Upper lobe of right lung (tissue), 1 donor: ENCODE results near the gene GSK3B. TPM values are rescaled to one million over a fixed set of nuclear protein-coding genes. Genes with fewer than 3 reads are reported as not detected.
"Not testable (repeated sequence)": the region's sequence is repeated elsewhere in the genome, so short reads cannot be mapped to it uniquely, and the experiment has no call there.

ENCODE experiments used
- ATAC-seq: fragments of 200-7000 bp; cut with Tn5 transposase; one replicate; pipeline ENCODE4 v1.9.1; 2020; ENCODE audit warnings: mild to moderate bottlenecking, moderate library complexity
- DNase-seq: peaks from one replicate; pipeline ENCODE4 v3.0.0-alpha.2; 2020
- H3K27ac ChIP-seq: fragments of 200-600 bp; one replicate; pipeline ENCODE4 v1.8.0; 2022
- H3K27me3 ChIP-seq: fragments of 200-600 bp; one replicate; pipeline ENCODE4 v1.8.0; 2022; ENCODE audit warnings: mild to moderate bottlenecking
- H3K36me3 ChIP-seq: fragments of 200-600 bp; one replicate; pipeline ENCODE4 v1.8.0; 2022
- H3K4me1 ChIP-seq: fragments of 200-600 bp; one replicate; pipeline ENCODE4 v1.8.0; 2022
- H3K4me3 ChIP-seq: fragments of 200-600 bp; one replicate; pipeline ENCODE4 v1.8.0; 2022; ENCODE audit warnings: mild to moderate bottlenecking
- H3K9me3 ChIP-seq: fragments of 200-600 bp; one replicate; pipeline ENCODE4 v1.8.0; 2022
- intact Hi-C: fragments of 100-400 bp; cut with DNase I; formaldehyde crosslinking; loops from one replicate; pipeline ENCODE4 v1.11.0; 2022
- total RNA-seq: library from RNA; stranded (reverse); fragmentation: NEBNext Ultra II Directional; extraction: Animal tissue kit (Norgen Biotek cat#: 25700); gene quantifications from one replicate; pipeline ENCODE4 v1.2.1, GENCODE V29; 2021
- TF ChIP-seq, protein P1 (sequence below): fragments of 200-600 bp; IDR thresholded peaks from one replicate; pipeline ENCODE4 v1.8.0; 2022; ENCODE audit warnings: antibody characterized with exemption
- donor health status: DM: no; HTN: yes; CAD: no; lungs with severe emphysema.

Gene GSK3B
- total RNA-seq, 1 donor from 2014 or later: 55.2 TPM

GRCh38 chr3:120052677-120053076 is 41.6 kb downstream of the GSK3B start:
- Histone ChIP-seq H3K4me1 (peaks cover 29% of the 10 kb centered on the region), H3K9me3 (no peaks in the 10 kb centered on the region), H3K36me3 (no peaks in the 10 kb centered on the region), H3K27ac (no peak overlapping the region), H3K27me3 (no peaks in the 10 kb centered on the region), H3K4me3 (no peak overlapping the region)
- ATAC-seq (no peak), DNase-seq (no peak)
- TF ChIP-seq, protein P1, sequence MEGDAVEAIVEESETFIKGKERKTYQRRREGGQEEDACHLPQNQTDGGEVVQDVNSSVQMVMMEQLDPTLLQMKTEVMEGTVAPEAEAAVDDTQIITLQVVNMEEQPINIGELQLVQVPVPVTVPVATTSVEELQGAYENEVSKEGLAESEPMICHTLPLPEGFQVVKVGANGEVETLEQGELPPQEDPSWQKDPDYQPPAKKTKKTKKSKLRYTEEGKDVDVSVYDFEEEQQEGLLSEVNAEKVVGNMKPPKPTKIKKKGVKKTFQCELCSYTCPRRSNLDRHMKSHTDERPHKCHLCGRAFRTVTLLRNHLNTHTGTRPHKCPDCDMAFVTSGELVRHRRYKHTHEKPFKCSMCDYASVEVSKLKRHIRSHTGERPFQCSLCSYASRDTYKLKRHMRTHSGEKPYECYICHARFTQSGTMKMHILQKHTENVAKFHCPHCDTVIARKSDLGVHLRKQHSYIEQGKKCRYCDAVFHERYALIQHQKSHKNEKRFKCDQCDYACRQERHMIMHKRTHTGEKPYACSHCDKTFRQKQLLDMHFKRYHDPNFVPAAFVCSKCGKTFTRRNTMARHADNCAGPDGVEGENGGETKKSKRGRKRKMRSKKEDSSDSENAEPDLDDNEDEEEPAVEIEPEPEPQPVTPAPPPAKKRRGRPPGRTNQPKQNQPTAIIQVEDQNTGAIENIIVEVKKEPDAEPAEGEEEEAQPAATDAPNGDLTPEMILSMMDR: no peak
- intact Hi-C loops: no loop called here

- intact Hi-C loops: no loop called here
- Histone ChIP-seq H3K9me3 (no peaks in the 10 kb centered on the region), H3K27ac (no peak overlapping the region), H3K4me3 (no peak overlapping the region), H3K4me1 (peaks cover 29% of the 10 kb centered on the region), H3K36me3 (no peaks in the 10 kb centered on the region), H3K27me3 (no peaks in the 10 kb centered on the region)
- DNase-seq: no peak
- no peak for ATAC-seq
- TF ChIP-seq, protein P1: no peak
Measured at GRCh38 chr3:120052225-120052624, 42.0 kb downstream of the GSK3B start.

GRCh38 chr3:120051570-120051969 is 42.7 kb downstream of the GSK3B start:
- H3K27ac ChIP-seq, DNase-seq, H3K36me3 ChIP-seq, intact Hi-C loops, H3K4me3 ChIP-seq, H3K27me3 ChIP-seq, H3K9me3 ChIP-seq, ATAC-seq: not testable (repeated sequence)
- peaks cover 29% of the 10 kb centered on the region for H3K4me1 ChIP-seq

GRCh38 chr3:120049881-120050539 is 44.2 kb downstream of the GSK3B start:
- DNase-seq: no peak
- Histone ChIP-seq H3K27ac (no peak overlapping the region), H3K36me3 (no peaks in the 10 kb centered on the region), H3K9me3 (peaks cover 14% of the 10 kb centered on the region), H3K4me3 (no peak overlapping the region), H3K4me1 (peaks cover 29% of the 10 kb centered on the region), H3K27me3 (no peaks in the 10 kb centered on the region)
- ATAC-seq: no peak
- TF ChIP-seq, protein P1: no peak
- intact Hi-C loops: no loop called here

DNA sequence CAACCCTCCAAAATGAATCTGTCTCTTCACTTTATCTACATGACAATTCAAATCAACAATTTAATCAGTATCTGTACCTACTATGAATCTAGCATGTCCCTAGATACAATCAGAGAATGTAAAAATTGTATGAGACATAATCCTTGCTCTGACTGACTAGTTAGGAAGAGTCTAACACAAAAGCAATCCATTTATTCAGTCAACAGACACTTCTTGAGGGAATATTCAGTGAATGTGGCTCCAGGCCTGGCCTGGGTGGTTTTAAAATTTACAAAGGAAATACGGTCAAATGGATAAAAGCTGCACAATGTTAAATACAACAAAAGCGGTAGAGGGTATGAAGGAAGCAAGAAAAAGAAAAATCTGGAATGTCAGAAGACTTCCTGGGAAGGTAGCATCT is 45.2 kb downstream of the GSK3B start:
- H3K9me3 ChIP-seq: peaks cover 19% of the 10 kb centered on the region

DNA sequence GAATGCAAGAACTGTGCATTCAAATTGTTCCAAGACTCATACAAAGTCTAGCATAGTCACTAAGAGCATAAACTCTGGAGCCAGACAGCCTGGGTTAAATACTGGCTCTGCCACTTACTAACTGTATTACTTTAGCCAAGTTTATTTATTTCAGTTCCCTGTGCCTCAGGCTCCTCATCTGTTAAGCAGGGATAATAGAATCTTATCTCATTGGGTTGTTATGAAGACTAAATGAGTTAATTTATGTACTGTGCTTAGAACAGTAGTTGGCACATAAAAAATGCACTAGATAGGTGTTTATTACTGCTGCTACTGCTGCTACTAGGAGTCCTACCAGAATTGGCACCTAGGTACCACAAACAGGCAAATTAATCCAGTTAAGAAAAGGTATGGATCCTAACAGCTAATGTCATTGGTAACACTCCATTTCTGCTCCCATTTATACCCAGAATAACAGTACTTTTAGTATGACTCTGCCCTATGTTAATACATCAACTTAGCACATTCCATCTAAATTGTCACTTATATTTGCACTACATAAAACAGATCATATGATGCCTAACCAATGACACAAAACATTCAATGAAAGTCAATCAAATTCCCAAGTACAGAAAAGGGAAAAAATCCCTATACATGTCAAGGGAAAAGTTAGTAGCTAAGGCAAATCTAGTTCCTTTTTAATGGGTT is 45.7 kb downstream of the GSK3B start:
- TF ChIP-seq, protein P1: no peak
- H3K9me3 ChIP-seq: peaks cover 19% of the 10 kb centered on the region
- no peak for DNase-seq
- H3K36me3 ChIP-seq: no peaks in the 10 kb centered on the region
- intact Hi-C loops: no loop called here
- peaks cover 29% of the 10 kb centered on the region for H3K4me1 ChIP-seq
- H3K27ac ChIP-seq: no peak overlapping the region
- H3K4me3 ChIP-seq: no peak overlapping the region
- no peak for ATAC-seq
- no peaks in the 10 kb centered on the region for H3K27me3 ChIP-seq

More for the DNA sequence above, 45.2 kb downstream of the GSK3B start:
- Histone ChIP-seq H3K27ac (no peak overlapping the region), H3K27me3 (no peaks in the 10 kb centered on the region), H3K4me1 (peaks cover 29% of the 10 kb centered on the region), H3K36me3 (no peaks in the 10 kb centered on the region), H3K4me3 (no peak overlapping the region)
- DNase-seq (no peak), ATAC-seq (no peak)
- TF ChIP-seq, protein P1: no peak
- intact Hi-C loops: no loop called here
